Osteoblast (primary cell): ENCODE results near the gene TMEM128. TPM values are rescaled to one million over a fixed set of nuclear protein-coding genes. Genes with fewer than 3 reads are reported as not detected.
"Not testable (repeated sequence)": the region's sequence is repeated elsewhere in the genome, so short reads cannot be mapped to it uniquely, and the experiment has no call there.

Source experiments
- DNase-seq: peaks from one replicate; pipeline ENCODE4 v3.0.0; 2011; ENCODE audit warnings: low spot score, mixed read lengths; ENCODE audit not compliant: insufficient read length; ENCODE audit errors: missing footprints
- H2AFZ ChIP-seq: 2 replicates; pipeline ENCODE4 v1.6.0; 2011; ENCODE audit warnings: mild to moderate bottlenecking, low read length
- H3K27ac ChIP-seq: 2 replicates; pipeline ENCODE4 v1.5.1; 2011; ENCODE audit warnings: mild to moderate bottlenecking, low read depth, low read length, moderate library complexity
- H3K27me3 ChIP-seq: 2 replicates; pipeline ENCODE4 v1.6.0; 2012; ENCODE audit warnings: mild to moderate bottlenecking, control low read depth, inconsistent platforms, low read length, moderate library complexity; ENCODE audit not compliant: insufficient read depth
- H3K36me3 ChIP-seq: 2 replicates; pipeline ENCODE4 v1.5.1; 2011; ENCODE audit warnings: mild to moderate bottlenecking, low read length, control low read depth, moderate library complexity; ENCODE audit not compliant: insufficient read depth
- H3K4me1 ChIP-seq: 2 replicates; pipeline ENCODE4 v1.5.1; 2011; ENCODE audit warnings: mild to moderate bottlenecking, low read length, control low read depth, moderate library complexity; ENCODE audit not compliant: insufficient read depth
- H3K4me2 ChIP-seq: 2 replicates; pipeline ENCODE4 v1.6.0; 2011; ENCODE audit warnings: mild to moderate bottlenecking, low read length; ENCODE audit not compliant: insufficient read depth
- H3K4me3 ChIP-seq: fragments of 200-600 bp; sonication (generic); 3 replicates; pipeline ENCODE4 v1.5.1; 2012; ENCODE audit warnings: mild to moderate bottlenecking, low read length, inconsistent platforms; ENCODE audit not compliant: insufficient read depth
- H3K79me2 ChIP-seq: 2 replicates; pipeline ENCODE4 v1.6.0; 2012; ENCODE audit warnings: mild to moderate bottlenecking, low read length, control low read depth, inconsistent platforms; ENCODE audit not compliant: insufficient read depth
- H3K9me3 ChIP-seq: 2 replicates; pipeline ENCODE4 v1.5.1; 2011; ENCODE audit warnings: low read depth, low read length, control low read depth
- H4K20me1 ChIP-seq: 2 replicates; pipeline ENCODE4 v1.6.0; 2012; ENCODE audit warnings: mild to moderate bottlenecking, low read length, control low read depth; ENCODE audit not compliant: insufficient read depth
- total RNA-seq: library from RNA; depleted of rRNA; stranded (reverse); fragments of >200 nt; gene quantifications from 2 replicates; pipeline ENCODE4 v1.2.3, GENCODE V29; 2012
- TF ChIP-seq, protein P1 (sequence below): IDR thresholded peaks from 2 replicates; pipeline ENCODE4 v1.5.1; 2011; ENCODE audit warnings: mild to moderate bottlenecking, low read depth, low read length, moderate library complexity; ENCODE audit errors: extremely low read depth

TMEM128 gene
- total RNA-seq, 1 donor = 21.7 TPM

DNA sequence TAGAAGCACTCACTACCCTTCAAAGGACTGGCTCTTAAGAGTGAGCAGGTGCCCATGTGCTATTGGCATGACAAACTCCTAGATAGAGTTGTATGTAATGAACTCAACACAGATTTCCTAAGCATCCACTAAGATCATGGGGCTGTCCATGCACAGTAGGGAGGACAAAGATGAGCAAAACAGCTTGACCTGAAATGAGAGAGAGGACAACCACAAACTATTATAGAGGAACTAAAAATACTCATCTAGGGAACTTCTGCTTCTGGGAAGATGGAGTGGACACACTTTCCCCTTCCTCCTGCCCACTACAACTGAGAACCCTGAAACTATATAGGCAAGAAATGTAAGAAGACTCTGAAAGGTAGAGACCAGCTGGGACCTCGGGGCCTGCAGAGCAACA, 20.8 kb upstream of the TMEM128 start:
- no peaks in the 10 kb centered on the region for H3K79me2 ChIP-seq
- no peak for DNase-seq
- H3K4me3 ChIP-seq = no peak overlapping the region
- H3K4me1 ChIP-seq = no peaks in the 10 kb centered on the region
- no peaks in the 10 kb centered on the region for H3K9me3 ChIP-seq
- no peak overlapping the region for H2AFZ ChIP-seq
- no peak overlapping the region for H3K27ac ChIP-seq
- TF ChIP-seq, protein P1, sequence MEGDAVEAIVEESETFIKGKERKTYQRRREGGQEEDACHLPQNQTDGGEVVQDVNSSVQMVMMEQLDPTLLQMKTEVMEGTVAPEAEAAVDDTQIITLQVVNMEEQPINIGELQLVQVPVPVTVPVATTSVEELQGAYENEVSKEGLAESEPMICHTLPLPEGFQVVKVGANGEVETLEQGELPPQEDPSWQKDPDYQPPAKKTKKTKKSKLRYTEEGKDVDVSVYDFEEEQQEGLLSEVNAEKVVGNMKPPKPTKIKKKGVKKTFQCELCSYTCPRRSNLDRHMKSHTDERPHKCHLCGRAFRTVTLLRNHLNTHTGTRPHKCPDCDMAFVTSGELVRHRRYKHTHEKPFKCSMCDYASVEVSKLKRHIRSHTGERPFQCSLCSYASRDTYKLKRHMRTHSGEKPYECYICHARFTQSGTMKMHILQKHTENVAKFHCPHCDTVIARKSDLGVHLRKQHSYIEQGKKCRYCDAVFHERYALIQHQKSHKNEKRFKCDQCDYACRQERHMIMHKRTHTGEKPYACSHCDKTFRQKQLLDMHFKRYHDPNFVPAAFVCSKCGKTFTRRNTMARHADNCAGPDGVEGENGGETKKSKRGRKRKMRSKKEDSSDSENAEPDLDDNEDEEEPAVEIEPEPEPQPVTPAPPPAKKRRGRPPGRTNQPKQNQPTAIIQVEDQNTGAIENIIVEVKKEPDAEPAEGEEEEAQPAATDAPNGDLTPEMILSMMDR = no peak
- no peaks in the 10 kb centered on the region for H4K20me1 ChIP-seq
- H3K4me2 ChIP-seq = no peak overlapping the region
- no peaks in the 10 kb centered on the region for H3K27me3 ChIP-seq
- H3K36me3 ChIP-seq = peaks cover 34% of the 10 kb centered on the region

DNA sequence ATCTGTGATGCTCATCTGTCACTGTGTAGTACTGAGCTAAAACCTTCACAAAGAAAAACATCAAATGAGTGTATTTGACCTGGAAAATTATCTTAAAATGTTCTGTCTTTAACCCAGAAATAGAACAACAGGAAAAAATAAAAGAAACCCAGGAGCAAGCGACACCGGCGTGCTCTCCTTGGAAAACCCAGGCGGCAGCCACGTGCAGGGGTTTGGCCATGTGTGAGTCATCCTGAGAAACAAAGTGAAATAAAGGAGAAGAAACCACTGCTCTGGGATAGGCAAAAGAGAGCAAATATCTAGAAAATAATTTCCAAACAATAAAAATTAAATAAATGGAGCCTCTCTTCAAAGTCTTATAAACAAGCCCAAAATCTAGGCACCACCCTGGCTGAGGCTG, 20.0 kb upstream of the TMEM128 start:
- Histone ChIP-seq H3K36me3 (peaks cover 29% of the 10 kb centered on the region), H3K79me2 (no peaks in the 10 kb centered on the region), H3K27ac (no peak overlapping the region), H3K4me3 (no peak overlapping the region), H3K4me2 (no peak overlapping the region), H3K4me1 (no peaks in the 10 kb centered on the region), H4K20me1 (no peaks in the 10 kb centered on the region), H3K9me3 (no peaks in the 10 kb centered on the region), H2AFZ (no peak overlapping the region), H3K27me3 (no peaks in the 10 kb centered on the region)
- TF ChIP-seq, protein P1 = no peak
- DNase-seq = no peak

DNA sequence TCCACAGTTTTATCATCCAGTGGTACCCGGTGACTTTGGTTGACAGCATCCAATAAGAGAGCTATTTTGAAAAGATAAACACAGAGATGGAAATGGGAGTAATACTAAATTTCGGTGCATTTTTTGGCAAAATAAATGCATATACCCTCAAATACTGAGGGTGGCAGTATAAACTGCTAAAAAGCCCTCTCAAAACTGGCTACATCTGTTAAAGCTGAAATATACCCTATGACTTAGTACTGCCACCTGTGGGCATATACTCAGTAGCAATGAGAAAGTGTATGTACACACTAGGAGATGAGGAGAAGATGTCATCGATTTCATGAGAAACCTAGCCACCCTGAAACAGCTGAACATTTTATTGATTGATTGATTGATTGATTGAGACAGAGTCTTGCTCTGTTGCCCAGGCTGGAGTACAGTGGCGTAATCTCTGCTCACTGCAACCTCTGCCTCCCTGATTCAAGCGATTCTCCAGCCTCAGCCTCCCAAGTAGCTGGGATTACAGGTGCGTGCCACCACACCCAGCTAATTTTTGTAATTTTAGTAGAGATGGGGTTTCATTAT, 12.2 kb upstream of the TMEM128 start:
- no peaks in the 10 kb centered on the region for H3K79me2 ChIP-seq
- peak overlapping the region; percentile 76 for H2AFZ ChIP-seq
- H3K27ac ChIP-seq = no peak overlapping the region
- peaks cover 2% of the 10 kb centered on the region for H3K27me3 ChIP-seq
- peak overlapping the region; percentile 36 for H3K4me3 ChIP-seq
- H3K9me3 ChIP-seq = no peaks in the 10 kb centered on the region
- no peaks in the 10 kb centered on the region for H4K20me1 ChIP-seq
- peak overlapping the region; percentile 71 for H3K4me2 ChIP-seq
- H3K4me1 ChIP-seq = peaks cover 6% of the 10 kb centered on the region
- DNase-seq = peak; percentile 90
- no peaks in the 10 kb centered on the region for H3K36me3 ChIP-seq
- TF ChIP-seq, protein P1 = peak; percentile 68

DNA sequence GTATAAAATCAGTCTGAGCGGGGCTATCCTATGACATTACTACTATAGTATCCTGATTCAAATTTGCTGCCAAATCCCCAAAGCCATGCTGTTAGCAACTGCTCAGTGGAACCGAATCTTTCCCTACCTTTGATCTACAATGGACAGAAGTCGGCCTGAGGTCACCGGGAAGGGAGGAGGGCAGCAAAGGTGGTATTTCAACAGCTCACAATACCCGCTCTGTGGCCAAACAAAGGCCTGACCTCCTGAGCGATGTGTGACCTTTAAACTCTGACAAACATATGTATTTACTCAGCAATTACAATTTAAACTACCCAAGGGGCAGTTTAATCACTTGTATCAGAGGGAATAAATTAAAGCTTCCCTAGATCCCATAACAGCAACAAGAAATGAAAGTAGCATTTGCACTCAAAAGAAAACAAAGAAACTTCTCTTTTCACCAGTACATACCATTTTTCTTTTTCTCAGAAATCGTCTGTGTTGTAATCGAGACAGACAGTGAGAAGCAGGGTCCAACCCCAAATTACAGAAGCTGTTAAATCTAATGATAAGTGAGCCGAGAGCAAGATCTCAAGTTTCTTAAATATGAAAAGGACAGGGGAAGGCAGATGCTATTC, 11.6 kb upstream of the TMEM128 start:
- TF ChIP-seq, protein P1 = no peak
- Histone ChIP-seq H3K27me3 (peaks cover 5% of the 10 kb centered on the region), H3K9me3 (no peaks in the 10 kb centered on the region), H3K4me2 (peak overlapping the region; percentile 71), H3K36me3 (no peaks in the 10 kb centered on the region), H2AFZ (peak overlapping the region; percentile 76), H3K4me1 (peaks cover 6% of the 10 kb centered on the region), H3K27ac (no peak overlapping the region), H3K79me2 (no peaks in the 10 kb centered on the region), H3K4me3 (peak overlapping the region; percentile 36), H4K20me1 (no peaks in the 10 kb centered on the region)
- no peak for DNase-seq

DNA sequence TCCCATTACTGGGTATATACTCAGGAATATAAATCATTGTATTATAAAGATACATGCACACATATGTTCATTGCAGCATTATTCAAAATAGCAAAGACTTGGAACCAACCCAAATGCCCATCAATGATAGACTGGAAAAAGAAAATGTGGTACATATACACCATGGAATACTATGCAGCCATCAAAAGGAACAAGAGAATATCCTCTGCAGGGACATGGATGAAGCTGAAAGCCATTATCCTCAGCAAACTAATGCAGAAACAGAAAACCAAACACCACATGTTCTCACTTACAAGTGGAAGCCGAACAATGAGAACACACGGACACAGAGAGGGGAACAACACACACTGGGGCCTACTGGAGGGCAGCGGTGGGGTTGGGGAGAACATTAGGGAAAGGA, 9.7 kb upstream of the TMEM128 start:
- H3K36me3 ChIP-seq, H2AFZ ChIP-seq, H3K4me3 ChIP-seq, H3K27ac ChIP-seq, H4K20me1 ChIP-seq, H3K4me1 ChIP-seq, H3K27me3 ChIP-seq, H3K9me3 ChIP-seq, H3K79me2 ChIP-seq, DNase-seq, H3K4me2 ChIP-seq: not testable (repeated sequence)
